ENCODE measurements around the gene KRTAP19-4. TPM values are rescaled to one million over a fixed set of nuclear protein-coding genes. Genes with fewer than 3 reads are reported as not detected.

Gene KRTAP19-4
- not detected in 2 replicates for total RNA-seq

GRCh38 chr21:30497065-30497464, at the start of gene KRTAP19-4:
KRTAP19-4 (minus strand) TSS chr21:30497165; CDS start chr21:30497110, 55 bp downstream.

DNA sequence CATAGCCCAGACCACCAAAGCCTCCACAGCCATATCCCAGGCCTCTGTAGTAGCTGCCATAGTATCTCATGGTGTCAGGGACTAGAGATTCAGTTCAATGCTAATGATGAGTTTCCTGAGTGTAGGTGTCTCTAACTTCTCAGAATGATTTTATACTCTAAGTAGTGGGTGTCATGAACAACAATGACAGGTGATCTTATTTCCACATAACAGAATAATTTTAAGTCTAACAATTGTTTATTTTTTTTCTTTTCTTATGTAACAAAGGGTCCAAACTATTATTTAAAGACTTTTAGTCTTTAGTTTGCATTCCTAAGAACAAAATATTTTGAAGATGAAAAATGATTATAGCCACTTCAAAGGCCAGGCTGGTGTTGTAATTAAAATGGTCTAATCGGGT, 44.8 kb upstream of the KRTAP19-4 start, which contains the start of gene KRTAP19-6:
Gene KRTAP19-6, minus strand, starts transcription at position 101 of the 400 bp plus-strand sequence. Its CDS starts 31 bp downstream, at position 70.

DNA sequence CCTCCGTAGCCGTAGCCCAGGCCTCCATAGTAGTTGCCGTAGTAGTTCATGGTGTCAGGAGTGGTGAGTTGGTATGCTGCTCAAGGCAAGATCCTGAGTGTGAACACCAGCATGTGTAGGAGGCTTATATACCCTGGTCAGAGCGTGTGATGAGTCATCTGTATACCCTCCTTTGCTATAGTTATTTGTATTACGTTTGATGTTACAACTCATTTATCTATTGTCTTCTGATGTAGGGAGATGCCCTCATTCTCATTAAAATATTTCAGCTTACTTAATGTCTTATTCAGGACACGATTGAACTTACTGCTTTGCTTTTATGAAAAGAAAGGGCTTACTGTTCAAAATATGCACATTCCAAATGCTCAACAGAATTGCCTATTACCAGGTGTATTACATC, 5.1 kb upstream of the KRTAP19-4 start, which contains the start of gene KRTAP19-5:
Gene KRTAP19-5, minus strand, starts transcription at position 101 of the 400 bp plus-strand sequence. Its CDS starts 51 bp downstream, at position 50.

GRCh38 chr21:30491963-30492428, 5.0 kb downstream of the KRTAP19-4 start, which contains the start of gene KRTAP19-3:
KRTAP19-3 (minus strand) TSS chr21:30492013; CDS start chr21:30491957, 56 bp downstream.

GRCh38 chr21:30487336-30487735, 9.6 kb downstream of the KRTAP19-4 start, which contains the start of gene KRTAP19-2:
KRTAP19-2 (minus strand) TSS chr21:30487436; CDS start chr21:30487348, 88 bp downstream.

DNA sequence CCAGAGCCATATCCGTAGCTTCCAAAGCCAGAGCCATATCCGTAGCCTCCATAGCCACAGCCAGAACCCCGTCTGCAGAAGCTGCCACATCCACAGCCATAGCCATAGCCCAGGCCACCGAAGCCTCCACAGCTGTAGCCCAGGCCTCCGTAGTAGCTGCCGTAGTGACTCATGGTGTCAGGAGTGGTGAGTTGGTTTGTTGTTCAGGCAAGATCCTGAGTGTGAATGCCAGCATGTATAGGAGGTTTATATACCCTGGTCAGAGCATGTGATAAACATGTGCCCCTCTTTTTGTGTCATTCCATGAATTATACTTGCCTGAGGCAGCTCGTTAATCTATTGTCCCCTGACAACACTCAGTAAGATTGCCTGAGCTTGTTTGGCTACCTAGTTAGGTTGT, 16.8 kb downstream of the KRTAP19-4 start, which contains the start of gene KRTAP19-1:
Gene KRTAP19-1, minus strand, starts transcription at position 223 of the 400 bp plus-strand sequence. Its CDS starts 50 bp downstream, at position 173.

Other genes starting within 250 kb of the KRTAP19-4 start
- not detected in 2 replicates for gene KRTAP24-1, start 214.2 kb downstream of the KRTAP19-4 start, total RNA-seq
- not detected in 2 replicates for gene KRTAP25-1, start 207.7 kb downstream of the KRTAP19-4 start, total RNA-seq
- not detected in 2 replicates for gene KRTAP26-1, start 176.8 kb downstream of the KRTAP19-4 start, total RNA-seq
- not detected in 2 replicates for gene KRTAP27-1, start 159.5 kb downstream of the KRTAP19-4 start, total RNA-seq
- gene KRTAP23-1, start 148.6 kb downstream of the KRTAP19-4 start, total RNA-seq: not detected in 2 replicates
- gene KRTAP13-2, start 124.9 kb downstream of the KRTAP19-4 start, total RNA-seq: not detected in 2 replicates
- not detected in 2 replicates for gene KRTAP13-1, start 101.1 kb downstream of the KRTAP19-4 start, total RNA-seq
- gene KRTAP13-3, start 71.2 kb downstream of the KRTAP19-4 start, total RNA-seq: not detected in 2 replicates
- gene KRTAP13-4, start 66.9 kb downstream of the KRTAP19-4 start, total RNA-seq: not detected in 2 replicates
- gene KRTAP15-1, start 56.9 kb downstream of the KRTAP19-4 start, total RNA-seq: not detected in 2 replicates
- gene KRTAP19-1, start 16.8 kb downstream of the KRTAP19-4 start, total RNA-seq: not detected in 2 replicates
- gene KRTAP19-2, start 9.7 kb downstream of the KRTAP19-4 start, total RNA-seq: not detected in 2 replicates
- not detected in 2 replicates for gene KRTAP19-3, start 5.2 kb downstream of the KRTAP19-4 start, total RNA-seq
- not detected in 2 replicates for gene KRTAP19-5, start 5.0 kb upstream of the KRTAP19-4 start, total RNA-seq
- not detected in 2 replicates for gene KRTAP19-6, start 44.7 kb upstream of the KRTAP19-4 start, total RNA-seq
- not detected in 2 replicates for gene KRTAP19-7, start 64.1 kb upstream of the KRTAP19-4 start, total RNA-seq
- not detected in 2 replicates for gene KRTAP22-2, start 93.2 kb upstream of the KRTAP19-4 start, total RNA-seq
- not detected in 2 replicates for gene KRTAP6-3, start 95.3 kb upstream of the KRTAP19-4 start, total RNA-seq
- not detected in 2 replicates for gene KRTAP6-2, start 101.7 kb upstream of the KRTAP19-4 start, total RNA-seq
- not detected in 2 replicates for gene KRTAP22-1, start 103.9 kb upstream of the KRTAP19-4 start, total RNA-seq
- gene KRTAP6-1, start 116.8 kb upstream of the KRTAP19-4 start, total RNA-seq: not detected in 2 replicates
- not detected in 2 replicates for gene KRTAP20-1, start 119.3 kb upstream of the KRTAP19-4 start, total RNA-seq
- not detected in 2 replicates for gene KRTAP20-4, start 123.5 kb upstream of the KRTAP19-4 start, total RNA-seq
- not detected in 2 replicates for gene KRTAP20-2, start 138.0 kb upstream of the KRTAP19-4 start, total RNA-seq
- gene KRTAP20-3, start 145.7 kb upstream of the KRTAP19-4 start, total RNA-seq: not detected in 2 replicates
- gene KRTAP21-3, start 221.6 kb upstream of the KRTAP19-4 start, total RNA-seq: not detected in 2 replicates

Measured in mesangial cell (primary cell).